NCI-H1930 (cell line): ENCODE data around the gene SLC44A5.
"Not testable (repeated sequence)": the region's sequence is repeated elsewhere in the genome, so short reads cannot be mapped to it uniquely, and the experiment has no call there.

Experiments
- DNase-seq, 2 experiments: peaks; one replicate each; lab custom pipeline; 2025; lab: John Stamatoyannopoulos, UW

SLC44A5 gene

DNA sequence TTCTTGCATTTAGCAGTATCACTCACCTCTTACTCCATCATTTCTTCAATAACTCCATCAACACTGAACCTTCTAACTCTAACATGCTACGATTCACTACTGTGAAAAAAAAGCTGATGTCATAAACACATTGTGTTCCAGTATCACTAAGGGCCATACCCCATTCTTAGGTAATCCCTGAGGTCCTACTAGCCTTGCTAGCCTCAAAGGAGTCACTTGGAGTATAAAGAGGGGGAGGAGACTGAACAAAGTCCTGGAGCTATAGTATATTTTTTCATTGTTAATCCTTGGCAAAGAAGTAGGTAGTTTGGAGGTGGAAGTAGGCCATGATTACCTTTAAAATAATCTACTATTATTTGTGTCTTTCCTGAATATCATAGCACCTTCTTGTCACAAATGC lies at the start of gene SLC44A5:
Gene SLC44A5 (minus strand): TSS at position 101 of the 400 bp plus-strand sequence. CDS start 69,667 bp downstream, outside the sequence.
- no peak for DNase-seq

DNA sequence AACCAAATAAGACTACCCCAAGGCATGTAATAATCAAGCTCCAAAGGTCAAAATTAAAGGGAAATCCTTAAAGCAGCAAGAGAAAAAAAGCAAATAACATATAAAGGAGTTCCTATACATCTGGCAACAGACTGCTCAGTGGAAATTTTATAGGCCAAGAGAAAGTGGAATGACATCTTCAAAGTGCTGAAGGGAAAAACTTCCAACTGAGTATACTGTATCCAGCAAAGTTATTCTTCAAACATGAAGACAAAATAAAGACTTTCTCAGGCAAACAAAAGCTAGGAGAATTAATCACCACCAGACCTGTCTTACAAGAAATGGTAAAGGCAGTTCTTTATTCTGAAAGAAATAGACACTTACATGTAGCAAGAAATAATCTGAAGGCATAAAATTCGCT lies 45.0 kb upstream of the SLC44A5 start:
- no peak for DNase-seq

DNA sequence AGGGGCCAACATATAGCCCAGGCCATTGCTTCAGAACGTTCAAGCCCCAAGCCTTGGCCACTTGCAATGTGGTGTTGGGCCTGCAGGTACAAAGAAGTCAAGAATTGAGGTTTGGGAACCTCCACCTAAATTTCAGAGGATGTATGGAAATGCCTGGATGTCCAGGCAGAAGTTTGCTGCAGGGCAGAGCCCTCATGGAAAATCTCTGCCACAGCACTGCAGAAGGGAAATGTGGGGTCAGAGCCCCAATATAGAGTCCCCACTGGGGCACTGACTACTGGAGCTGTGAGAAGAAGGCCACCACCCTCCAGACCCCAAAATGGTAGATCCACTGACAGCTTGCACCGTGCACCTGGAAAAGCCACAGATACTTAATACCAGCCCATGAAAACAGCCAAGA lies 36.3 kb upstream of the SLC44A5 start:
- not testable (repeated sequence) for DNase-seq

DNA sequence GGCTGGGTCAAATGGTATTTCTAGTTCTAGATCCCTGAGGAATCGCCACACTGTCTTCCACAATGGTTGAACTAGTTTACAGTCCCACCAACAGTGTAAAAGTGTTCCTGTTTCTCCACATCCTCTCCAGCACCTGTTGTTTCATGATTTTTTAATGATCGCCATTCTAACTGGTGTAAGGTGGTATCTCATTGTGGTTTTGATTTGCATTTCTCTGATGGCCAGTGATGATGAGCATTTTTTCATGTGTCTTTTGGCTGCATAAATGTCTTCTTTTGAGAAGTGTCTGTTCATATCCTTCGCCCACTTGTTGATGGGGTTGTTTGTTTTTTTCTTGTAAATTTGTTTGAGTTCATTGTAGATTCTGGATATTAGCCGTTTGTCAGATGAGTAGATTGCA lies 34.2 kb upstream of the SLC44A5 start:
- DNase-seq: not testable (repeated sequence)

DNA sequence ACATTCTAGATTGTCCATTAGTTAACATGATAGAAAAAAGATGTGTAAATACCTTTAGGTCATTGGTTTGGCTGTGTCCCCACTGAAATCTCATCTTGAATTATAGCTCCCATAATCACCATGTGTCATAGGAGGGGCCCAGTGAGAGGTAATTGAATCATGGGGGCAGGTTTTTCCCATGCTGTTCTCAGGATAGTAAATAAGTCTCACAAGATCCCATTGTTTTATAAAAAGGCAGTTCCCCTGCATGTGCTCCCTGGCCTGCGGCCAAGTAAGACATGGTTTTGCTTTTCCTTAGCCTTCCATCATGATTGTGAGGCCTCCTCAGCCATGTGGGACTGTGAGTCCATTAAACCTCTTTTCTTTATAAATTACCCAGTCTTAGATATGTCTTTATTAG lies 32.5 kb upstream of the SLC44A5 start:
- no peak for DNase-seq

DNA sequence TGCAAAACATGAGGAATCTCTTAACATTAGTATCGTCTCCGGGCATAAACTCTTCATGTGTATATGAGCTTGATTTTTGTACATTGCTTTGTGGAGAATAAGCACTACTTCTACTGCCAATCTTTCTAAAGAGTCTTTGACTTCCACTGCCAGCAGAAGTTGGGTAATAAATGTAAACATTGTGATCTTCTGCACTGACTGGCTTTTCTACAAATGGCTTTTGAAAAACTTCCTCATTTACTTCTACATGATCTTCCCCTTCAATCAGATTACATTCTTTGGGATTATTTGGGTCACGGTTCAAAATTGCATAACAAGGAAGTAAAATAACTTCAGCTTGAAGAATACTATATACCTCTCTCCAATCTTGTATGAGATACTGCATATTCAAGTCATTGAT lies 30.4 kb upstream of the SLC44A5 start:
- DNase-seq: no peak

DNA sequence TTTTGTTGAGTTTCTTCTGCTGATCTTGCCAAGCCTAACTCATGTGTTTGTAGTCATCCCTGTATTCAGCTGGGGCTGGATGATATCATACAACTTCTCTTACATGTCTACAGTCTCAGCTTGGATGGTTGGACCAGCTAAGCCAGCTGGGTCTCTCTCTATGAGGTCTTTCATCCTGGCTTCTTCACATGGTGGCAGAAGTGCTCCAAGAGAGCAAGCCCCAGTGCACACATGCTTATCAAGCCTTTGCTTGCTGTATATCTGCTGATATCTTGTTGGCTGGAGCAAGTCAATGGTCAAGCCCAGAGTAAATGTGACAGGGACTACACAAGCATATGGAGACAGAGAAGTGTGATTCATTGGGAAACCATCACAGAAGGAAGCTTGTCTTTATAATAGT lies 29.2 kb upstream of the SLC44A5 start:
- no peak for DNase-seq

DNA sequence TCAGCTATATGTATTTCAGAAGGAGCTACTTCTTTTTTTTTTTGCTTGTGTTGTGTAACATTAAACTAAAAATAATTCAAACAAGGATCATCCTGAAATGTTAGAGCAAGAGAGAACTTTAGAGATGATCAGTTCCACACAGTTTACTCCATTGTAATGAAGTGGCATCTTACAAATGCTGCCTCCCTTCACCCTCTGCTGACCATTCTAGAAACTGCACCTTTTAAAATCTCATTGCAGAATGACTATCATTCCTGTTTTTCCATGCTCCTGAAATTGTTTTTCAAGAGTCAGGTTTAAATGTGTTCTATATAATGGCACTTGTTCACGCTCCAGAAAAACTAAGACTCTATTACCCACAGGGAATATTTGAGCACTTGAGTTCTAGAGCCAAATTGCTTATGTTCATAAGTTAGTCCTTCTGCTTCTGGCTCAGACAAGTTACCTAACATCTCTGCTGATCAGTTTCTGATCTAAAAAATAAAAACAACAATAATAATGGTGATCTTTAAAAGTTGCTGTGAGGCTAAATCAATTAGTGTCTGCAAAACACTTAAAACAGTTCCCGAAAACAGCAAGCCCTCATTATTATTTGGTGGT lies 21.5 kb upstream of the SLC44A5 start:
- DNase-seq: peak in 1 of 2 experiments; percentile 12

DNA sequence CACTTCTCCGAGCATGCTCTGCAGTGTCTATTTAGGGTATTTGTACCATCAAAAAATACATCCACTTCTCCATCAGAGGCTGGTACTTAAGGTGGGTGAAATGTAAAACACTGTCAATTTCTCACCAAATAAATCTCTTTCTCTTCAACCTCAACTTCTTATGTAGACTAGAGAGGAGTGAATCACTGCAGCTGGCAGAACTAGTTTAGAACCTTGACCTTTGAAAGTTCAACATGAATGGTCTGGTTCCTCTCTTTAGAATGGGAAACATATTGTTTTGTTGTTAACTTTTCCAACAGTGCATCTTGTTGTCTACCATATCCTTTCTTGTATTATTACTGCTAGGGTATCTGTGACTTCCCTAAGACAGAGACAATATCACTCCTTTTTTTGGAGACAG lies 20.1 kb upstream of the SLC44A5 start:
- no peak for DNase-seq

DNA sequence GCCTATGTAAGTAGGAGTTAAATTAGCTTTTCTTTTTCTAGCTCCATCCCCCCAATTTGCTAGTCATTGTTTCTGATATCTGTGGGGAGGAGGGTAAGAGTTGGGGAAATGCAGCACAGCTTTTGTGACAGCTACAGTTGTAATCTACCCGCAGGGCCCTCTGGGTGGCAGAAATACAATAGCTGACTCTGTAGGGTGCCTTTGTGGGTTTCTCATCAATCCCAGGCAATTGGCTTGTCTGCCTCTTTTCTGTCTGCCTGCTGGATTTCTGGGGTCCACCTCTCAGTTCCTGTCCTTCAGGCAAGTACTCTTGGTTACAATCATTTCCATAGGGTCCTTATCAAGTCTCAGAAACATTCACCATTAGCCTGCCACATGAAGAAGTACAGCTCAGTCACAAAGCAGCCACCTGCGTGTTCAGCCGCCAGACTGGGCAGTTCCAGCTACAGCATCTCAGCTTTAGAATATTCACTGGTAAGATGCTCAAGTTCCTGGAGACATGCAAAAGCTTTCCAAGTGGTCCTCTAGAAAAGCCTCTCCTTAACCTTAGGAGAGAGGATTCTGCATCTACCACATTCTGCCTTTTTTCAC lies 19.2 kb upstream of the SLC44A5 start:
- DNase-seq: no peak

DNA sequence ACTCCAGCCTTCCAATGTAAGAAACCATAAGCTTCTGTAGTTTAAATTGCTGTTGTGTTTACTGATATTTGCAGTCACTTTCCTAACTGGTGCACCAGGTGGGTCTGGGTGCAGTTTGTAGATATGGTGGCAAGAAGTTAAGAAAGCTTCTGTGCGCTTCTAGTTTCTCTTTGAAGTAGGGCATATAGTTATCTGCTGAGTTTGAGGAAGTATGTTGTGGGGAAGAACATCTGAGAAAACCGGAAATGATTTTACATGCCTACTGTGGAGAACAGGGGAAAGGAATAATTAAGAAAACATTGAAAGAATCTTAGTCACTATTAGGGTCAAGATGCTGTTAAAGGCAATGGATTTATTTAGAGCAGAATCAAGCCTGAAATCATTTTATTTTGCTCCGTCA lies 14.9 kb upstream of the SLC44A5 start:
- no peak for DNase-seq

DNA sequence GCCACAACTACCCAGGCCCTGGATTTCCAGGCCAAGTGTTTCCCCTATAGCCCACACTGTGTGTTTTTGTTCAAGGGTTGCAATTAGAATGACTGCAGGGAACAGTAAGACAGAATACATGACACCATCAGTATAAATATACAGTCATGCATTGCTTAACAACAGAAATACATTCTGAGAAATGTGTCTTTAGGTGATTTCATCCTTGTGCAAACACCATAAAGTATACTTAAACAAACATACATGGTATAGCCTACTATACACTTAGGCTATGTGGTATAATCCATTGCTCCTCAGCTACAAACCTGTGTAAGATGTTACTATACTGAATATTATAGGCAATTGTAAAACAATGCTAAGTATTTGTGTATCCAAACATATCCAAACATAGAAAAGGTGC lies 7.5 kb upstream of the SLC44A5 start:
- DNase-seq: no peak

DNA sequence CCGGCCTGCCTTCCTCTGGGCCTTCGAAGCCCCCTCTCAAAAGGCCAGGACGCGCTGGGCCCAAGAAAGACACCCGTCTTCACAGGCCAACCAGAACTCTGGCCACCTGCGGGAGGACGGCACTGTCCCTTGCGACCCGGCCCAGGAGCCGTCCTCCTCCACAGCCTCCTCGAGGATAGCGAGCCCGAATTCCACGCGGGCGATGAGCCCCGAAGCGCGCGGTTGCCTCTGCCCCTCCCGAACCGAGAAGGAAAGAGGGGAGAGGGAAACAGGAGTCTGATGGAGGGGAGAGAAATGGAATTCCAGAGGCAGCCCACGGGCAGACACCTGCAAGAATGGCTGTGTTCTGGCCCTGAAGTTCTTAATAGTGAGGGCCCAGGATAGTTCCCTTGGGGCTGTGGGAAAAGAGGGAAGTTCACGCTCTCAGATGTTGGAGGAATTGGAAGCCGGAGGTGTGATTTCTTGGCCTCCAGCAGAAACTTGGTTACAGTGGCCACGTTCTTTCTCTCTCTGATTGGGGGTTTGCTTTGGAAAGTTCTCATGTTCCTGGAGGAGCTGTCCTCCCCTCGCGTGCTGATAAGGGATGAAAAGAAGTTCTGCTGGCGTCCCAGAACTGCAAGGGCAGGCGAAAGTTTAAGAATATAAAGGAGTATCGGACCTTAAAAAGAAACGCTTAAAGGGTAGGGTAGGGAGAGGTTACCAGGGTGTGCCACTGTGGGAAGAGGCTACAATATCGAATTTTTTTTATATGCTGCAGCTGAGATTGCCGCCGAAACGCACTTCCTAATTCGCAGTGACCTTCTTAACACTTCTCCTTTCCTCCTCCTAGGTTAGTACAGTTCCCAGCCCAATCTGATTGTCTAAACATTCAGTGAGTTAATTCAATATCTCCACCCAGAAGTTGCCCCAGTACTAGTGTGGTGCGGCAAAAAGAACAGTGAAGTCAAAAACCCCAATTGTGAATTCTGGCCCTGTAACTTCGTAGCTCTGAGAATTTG lies 5.8 kb upstream of the SLC44A5 start:
- DNase-seq: no peak

DNA sequence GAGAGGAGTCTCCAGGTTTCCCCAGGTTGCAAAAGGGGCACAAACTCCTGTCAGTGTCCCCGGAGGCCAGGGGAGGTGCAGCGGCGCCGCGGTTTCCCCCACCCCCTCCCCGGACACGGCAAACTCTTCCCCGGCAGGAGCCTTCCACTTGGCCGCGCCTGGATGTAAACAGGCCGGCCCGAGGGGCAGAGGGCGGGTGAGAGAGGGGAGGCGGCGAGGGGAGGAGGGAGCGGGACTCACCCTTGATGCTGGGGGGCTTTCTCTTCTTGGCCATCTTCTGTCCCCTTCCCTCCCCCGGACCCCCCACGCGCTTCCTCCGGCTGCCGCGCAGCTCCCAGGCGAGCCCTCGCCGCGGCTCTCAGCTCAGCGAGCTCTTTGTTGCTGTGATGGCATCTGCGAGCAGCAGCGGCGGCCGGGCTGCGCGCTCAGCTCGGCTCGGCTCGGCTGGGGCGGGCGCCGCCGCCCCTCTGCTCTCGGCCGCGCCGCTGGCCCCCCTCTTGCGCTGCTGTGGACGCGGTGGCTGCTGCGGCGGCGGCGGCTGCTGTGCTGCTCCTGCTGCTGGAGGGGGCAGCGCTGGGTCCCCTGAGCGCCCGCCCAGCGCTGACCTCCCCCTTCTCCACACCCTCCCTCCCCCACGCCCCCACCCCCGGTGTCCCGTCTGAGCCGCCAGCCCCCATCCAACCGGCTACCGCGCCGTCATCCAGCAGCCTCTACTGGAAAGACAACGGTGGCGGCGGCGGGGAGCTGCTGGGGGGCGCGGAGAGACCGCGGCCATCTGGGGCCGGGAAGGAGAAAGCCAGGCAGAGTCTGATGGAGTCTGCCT lies 4.9 kb upstream of the SLC44A5 start:
- DNase-seq: peak in 1 of 2 experiments; percentile 15

DNA sequence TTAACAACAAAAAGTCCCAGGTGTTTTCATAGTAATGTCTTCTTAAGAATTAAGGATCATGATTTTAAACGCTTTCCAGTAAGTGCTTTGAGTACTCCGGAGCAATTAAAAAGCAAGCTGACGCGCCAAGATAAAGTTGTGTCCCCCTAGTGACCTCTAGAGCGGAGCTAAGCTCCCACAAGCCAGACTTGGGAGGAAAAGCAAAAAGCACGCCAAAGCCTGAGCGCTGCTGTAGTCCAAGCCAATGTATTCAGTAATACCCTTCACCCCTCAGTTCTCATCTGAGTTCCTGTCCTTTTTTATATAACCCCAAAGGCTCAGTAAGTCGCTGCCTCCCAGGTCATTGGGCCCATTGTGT lies 3.5 kb upstream of the SLC44A5 start:
- DNase-seq: peak in 1 of 2 experiments; percentile 29

DNA sequence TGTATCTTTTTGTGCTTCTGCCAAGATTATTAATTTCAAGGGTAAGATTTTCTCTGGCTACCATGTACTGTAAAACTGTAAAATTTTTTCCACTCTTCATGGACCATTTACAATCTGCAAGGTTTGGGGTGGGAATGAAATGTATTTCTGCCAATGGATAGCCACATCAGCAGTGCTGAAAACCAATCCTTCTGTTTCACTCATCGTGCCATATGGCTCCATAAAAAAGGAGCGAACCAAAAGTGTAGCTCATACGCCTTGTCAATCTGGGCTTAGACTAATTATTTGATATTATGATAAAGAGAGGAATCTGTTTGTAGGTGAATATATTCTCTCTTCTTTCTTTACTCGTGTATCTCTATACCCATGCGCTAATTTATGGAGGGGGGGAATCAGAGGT lies 3.0 kb upstream of the SLC44A5 start:
- DNase-seq: no peak

DNA sequence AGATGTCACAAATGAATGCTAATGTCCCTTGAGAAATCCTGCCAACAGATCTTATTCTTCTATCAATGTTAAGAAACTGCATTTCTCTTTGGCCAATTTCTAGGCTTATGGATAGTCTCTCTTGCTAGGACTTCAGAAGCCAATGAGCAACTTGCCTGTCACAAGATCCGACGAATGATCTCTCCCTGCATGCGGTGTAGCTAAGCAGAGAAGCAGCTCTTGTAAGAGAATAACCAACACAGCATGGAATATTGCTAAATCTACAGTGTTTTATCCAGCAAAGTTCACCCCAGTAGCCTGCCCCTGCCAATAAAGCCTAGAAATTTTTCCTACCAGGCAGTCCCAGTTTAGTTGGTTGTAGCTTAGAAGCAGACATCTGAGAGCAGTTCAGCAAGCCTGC lies 2.1 kb upstream of the SLC44A5 start:
- no peak for DNase-seq

DNA sequence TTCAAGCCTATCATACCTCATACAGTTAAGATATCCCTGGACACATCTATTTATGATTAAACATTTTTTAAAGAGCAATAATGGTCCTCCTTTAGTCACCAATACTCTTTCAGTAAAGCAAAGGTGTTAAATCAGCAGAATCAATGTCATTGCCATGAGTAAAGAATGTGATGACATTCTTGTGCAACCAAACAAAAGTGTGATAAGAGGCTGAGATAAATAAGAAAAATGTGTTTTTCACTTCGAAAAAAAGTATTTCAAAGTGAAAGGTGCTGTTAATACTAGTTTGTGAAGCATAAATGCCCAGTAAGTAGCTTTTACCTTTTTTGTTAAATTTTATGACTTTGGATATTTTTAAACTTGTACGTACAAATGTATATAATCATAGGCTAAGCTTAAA lies 8.4 kb downstream of the SLC44A5 start:
- no peak for DNase-seq

DNA sequence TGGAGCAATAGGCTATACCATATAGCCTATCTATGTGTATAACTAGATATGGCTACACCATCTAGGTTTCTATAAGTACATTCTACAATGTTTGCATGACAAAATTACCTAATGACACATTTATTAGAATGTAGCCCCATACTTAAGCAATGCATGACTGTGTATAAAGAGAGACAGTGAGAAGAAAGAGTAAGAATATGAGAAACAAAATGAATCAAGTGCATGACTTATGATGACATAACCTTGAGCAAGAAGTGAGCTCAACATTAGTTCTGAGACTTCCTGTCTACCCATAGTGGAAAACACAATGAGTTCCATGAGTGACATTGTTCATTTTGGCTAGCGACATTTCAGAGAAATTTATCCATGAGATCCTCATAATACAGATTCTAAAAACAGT lies 10.1 kb downstream of the SLC44A5 start:
- no peak for DNase-seq

DNA sequence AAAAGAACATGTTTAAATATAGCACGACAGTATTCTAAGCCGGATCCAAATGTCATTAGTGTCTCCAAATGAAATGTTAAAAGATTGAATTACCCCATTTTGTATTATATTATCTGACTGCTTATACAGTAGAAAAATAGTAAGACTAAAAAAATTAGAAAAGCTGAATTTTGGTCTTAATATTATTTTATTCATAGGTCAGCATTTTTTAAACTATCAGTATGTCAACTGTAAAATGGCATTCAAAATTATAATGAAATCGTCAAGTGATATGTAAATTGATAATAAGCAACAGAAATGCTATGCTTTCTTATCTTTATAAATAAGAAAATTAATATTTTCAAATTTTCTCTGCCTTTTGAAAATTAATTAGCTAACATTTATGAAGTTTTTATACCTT lies 16.6 kb downstream of the SLC44A5 start:
- no peak for DNase-seq

DNA sequence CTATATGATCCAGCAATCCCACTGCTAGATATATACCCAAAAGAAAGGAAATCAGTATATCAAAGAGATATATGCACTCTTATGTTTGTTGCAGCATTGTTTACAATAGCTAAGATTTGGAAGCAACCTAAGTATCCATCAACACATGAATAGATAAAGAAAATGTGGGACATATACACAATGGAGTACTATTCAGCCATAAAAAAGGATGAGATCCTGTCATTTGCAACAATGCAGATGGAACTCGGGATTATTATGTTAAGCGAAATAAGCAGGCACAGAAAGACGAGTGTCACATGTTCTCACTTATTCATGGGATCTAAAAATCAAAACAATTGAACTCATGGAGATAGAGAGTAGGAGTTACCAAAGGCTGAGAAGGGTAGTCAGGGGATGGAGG lies 17.5 kb downstream of the SLC44A5 start:
- DNase-seq: not testable (repeated sequence)

DNA sequence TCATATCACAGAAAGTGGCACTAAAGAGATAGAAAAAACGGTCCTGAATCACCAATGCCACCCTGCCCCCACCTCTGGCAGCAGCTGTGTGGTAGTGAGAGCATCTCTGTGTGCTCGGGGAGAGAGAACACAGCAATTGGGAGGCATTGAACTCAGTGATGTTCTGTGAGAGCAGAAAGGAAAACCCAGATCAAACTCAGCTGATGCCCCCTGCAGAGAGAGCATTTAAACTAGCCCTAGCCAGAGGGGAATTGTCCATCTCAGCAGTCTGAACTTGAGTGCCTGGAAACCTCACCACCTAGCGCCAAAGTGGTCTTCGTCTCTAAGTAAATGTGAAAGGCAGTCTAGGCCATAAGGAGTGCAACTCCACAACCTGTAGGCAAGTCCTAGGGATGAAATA lies 21.3 kb downstream of the SLC44A5 start:
- DNase-seq: no peak
